ENCODE measurements around the gene SULT1A1.
"Not testable (repeated sequence)": the region's sequence is repeated elsewhere in the genome, so short reads cannot be mapped to it uniquely, and the experiment has no call there.

SULT1A1 gene
- total RNA-seq = 0.32 to 7.2 (median 2.6) reads per million in 18 experiments

- DNase-seq = peak; percentile 73 to 79
Measured at GRCh38 chr16:28609631-28610594, at the start of gene SULT1A1. Gene SULT1A1 (minus strand): TSS chr16:28610044. CDS start chr16:28608855, 1,189 bp downstream.

GRCh38 chr16:28639959-28640358 lies 30.1 kb upstream of the SULT1A1 start:
- DNase-seq = not testable (repeated sequence)

- not testable (repeated sequence) for DNase-seq
Measured at GRCh38 chr16:28638359-28638758, 28.5 kb upstream of the SULT1A1 start.

- not testable (repeated sequence) for DNase-seq
Measured at GRCh38 chr16:28637765-28638164, 27.9 kb upstream of the SULT1A1 start, which contains the start of gene NPIPB8. Gene NPIPB8 (plus strand): TSS chr16:28638065. CDS start chr16:28638361, 296 bp downstream.

- not testable (repeated sequence) for DNase-seq
Measured at GRCh38 chr16:28636093-28636823, 26.4 kb upstream of the SULT1A1 start.

- not testable (repeated sequence) for DNase-seq
Measured at GRCh38 chr16:28630905-28631304, 21.1 kb upstream of the SULT1A1 start.

- peak; percentile 74 to 76 for DNase-seq
Measured at GRCh38 chr16:28623172-28623711, 13.4 kb upstream of the SULT1A1 start.

GRCh38 chr16:28622532-28623171 lies 12.8 kb upstream of the SULT1A1 start:
- not testable (repeated sequence) for DNase-seq

GRCh38 chr16:28621481-28622155 lies 11.8 kb upstream of the SULT1A1 start:
- no peak for DNase-seq

- not testable (repeated sequence) for DNase-seq
Measured at GRCh38 chr16:28620316-28620715, 10.5 kb upstream of the SULT1A1 start.

- DNase-seq = peak; percentile 68 to 83
Measured at GRCh38 chr16:28617874-28618273, 8.0 kb upstream of the SULT1A1 start.

GRCh38 chr16:28616636-28617035 lies 6.8 kb upstream of the SULT1A1 start:
- DNase-seq = peak in 1 of 2 donors; percentile 44

GRCh38 chr16:28616224-28616577 lies 6.4 kb upstream of the SULT1A1 start:
- DNase-seq = not testable (repeated sequence)

GRCh38 chr16:28615486-28616223 lies 5.8 kb upstream of the SULT1A1 start:
- DNase-seq = peak; percentile 20 to 45

GRCh38 chr16:28614561-28614960 lies 4.7 kb upstream of the SULT1A1 start:
- DNase-seq = not testable (repeated sequence)

- DNase-seq = not testable (repeated sequence)
Measured at GRCh38 chr16:28613912-28614311, 4.1 kb upstream of the SULT1A1 start.

- DNase-seq = not testable (repeated sequence)
Measured at GRCh38 chr16:28612359-28613280, 2.8 kb upstream of the SULT1A1 start.

- DNase-seq = peak in 1 of 2 donors; percentile 7
Measured at GRCh38 chr16:28610595-28611191, 849 bp upstream of the SULT1A1 start.

GRCh38 chr16:28608867-28609596 lies 812 bp downstream of the SULT1A1 start:
- DNase-seq = peak; percentile 15 to 22
